ENCODE data around the gene A4GNT. TPM values are rescaled to one million over a fixed set of nuclear protein-coding genes. Genes with fewer than 3 reads are reported as not detected.
"Not testable (repeated sequence)": the region's sequence is repeated elsewhere in the genome, so short reads cannot be mapped to it uniquely, and the experiment has no call there.

Gene A4GNT
- total RNA-seq, 1 donor from 2014 or later: not detected

DNA sequence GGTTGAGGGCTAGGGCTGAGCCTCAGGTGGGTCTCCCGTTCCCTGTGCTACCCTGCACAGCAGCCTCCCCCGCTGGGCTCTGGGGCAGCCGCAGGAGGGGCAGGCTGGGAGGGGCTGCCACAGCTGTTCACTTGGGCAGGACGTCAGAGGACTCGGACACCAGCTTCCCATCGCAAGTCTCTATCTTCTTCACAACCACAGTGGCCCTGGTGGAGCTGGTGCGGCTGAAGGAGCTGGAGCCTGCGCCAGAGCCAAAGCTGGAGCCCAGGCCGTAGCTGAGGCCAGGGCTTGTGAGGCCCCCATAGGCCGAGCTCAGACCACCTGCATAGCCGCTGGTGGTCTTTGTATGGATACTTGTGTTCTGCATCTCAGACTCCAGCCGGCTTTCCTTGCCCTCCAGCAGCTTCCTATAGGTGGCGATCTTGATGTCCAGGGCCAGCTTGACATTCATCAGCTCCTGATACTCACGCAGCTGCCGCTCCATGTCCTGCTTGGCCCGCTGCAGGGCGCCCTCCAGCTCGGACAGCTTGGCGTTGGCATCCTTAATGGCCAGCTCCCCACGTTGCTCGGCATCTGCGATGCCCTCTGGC is 30.7 kb downstream of the A4GNT start:
- not testable (repeated sequence) for H3K27ac Mint-ChIP-seq; H3F3A ChIP-seq (ENCODE audit: low read depth); H3K4me1 ChIP-seq; H3K27me3 ChIP-seq; H3K9me3 Mint-ChIP-seq; H3K4me2 ChIP-seq; H3K79me2 ChIP-seq (ENCODE audit: low read depth); H3K36me3 ChIP-seq; H3K27ac ChIP-seq; H3K4me3 Mint-ChIP-seq; H3K27me3 Mint-ChIP-seq (ENCODE audit: insufficient read depth, low read depth); H3K4me1 Mint-ChIP-seq; H3K4me3 ChIP-seq; H2AFZ ChIP-seq (replicated peaks); H3K9me3 ChIP-seq (ENCODE audit: low read depth); H3K9ac ChIP-seq
- DNase-seq (ENCODE audit: low spot score): peak; percentile 48
- TF ChIP-seq, protein P1, sequence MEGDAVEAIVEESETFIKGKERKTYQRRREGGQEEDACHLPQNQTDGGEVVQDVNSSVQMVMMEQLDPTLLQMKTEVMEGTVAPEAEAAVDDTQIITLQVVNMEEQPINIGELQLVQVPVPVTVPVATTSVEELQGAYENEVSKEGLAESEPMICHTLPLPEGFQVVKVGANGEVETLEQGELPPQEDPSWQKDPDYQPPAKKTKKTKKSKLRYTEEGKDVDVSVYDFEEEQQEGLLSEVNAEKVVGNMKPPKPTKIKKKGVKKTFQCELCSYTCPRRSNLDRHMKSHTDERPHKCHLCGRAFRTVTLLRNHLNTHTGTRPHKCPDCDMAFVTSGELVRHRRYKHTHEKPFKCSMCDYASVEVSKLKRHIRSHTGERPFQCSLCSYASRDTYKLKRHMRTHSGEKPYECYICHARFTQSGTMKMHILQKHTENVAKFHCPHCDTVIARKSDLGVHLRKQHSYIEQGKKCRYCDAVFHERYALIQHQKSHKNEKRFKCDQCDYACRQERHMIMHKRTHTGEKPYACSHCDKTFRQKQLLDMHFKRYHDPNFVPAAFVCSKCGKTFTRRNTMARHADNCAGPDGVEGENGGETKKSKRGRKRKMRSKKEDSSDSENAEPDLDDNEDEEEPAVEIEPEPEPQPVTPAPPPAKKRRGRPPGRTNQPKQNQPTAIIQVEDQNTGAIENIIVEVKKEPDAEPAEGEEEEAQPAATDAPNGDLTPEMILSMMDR (IDR thresholded peaks at IDR 0.05): peak; percentile 47
- peaks cover 10% of the 10 kb centered on the region for H4K20me1 ChIP-seq (ENCODE audit: low read depth)
- H3K36me3 Mint-ChIP-seq: peaks cover 22% of the 10 kb centered on the region

DNA sequence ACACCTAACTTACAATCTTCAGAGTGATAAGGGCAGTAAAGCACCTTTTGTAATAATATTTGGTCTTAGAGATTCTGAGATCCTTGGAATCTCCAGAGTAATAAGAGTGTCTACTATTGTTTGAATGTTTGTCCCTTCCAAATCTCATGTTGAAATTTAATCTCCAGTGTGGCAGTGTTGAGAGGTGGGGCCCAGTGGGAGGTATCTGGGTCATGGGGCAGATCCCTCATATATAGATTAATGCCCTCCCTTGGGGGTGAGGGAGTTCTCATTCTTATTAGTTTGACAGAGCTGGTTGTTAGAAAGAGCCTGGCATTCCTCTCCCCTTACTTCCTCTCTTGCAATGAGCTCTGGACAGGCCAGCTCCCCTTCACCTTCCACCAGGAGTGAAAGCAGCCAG is 32.8 kb downstream of the A4GNT start:
- no peak overlapping the region for H3K4me3 ChIP-seq
- no peaks in the 10 kb centered on the region for H3K4me1 ChIP-seq
- H3K27me3 Mint-ChIP-seq (ENCODE audit: insufficient read depth, low read depth): peaks cover 2% of the 10 kb centered on the region
- H3F3A ChIP-seq (ENCODE audit: low read depth): no peaks in the 10 kb centered on the region
- H3K9ac ChIP-seq: no peak overlapping the region
- no peak for DNase-seq (ENCODE audit: low spot score)
- H3K4me2 ChIP-seq: no peak overlapping the region
- peaks cover 4% of the 10 kb centered on the region for H3K4me1 Mint-ChIP-seq
- peaks cover 7% of the 10 kb centered on the region for H3K36me3 ChIP-seq
- H3K9me3 ChIP-seq (ENCODE audit: low read depth): no peaks in the 10 kb centered on the region
- no peak overlapping the region for H3K27ac ChIP-seq
- H3K27ac Mint-ChIP-seq: no peak overlapping the region
- H4K20me1 ChIP-seq (ENCODE audit: low read depth): peaks cover 10% of the 10 kb centered on the region
- peaks cover 27% of the 10 kb centered on the region for H3K36me3 Mint-ChIP-seq
- no peak overlapping the region for H2AFZ ChIP-seq (replicated peaks)
- TF ChIP-seq EZH2 (IDR thresholded peaks at IDR 0.05): no peak
- TF ChIP-seq, protein P1 (IDR thresholded peaks at IDR 0.05): no peak
- no peak for TF ChIP-seq EZH2phosphoT487 (IDR thresholded peaks at IDR 0.05)
- no peak overlapping the region for H3K4me3 Mint-ChIP-seq
- no peaks in the 10 kb centered on the region for H3K27me3 ChIP-seq
- no peaks in the 10 kb centered on the region for H3K9me3 Mint-ChIP-seq
- H3K79me2 ChIP-seq (ENCODE audit: low read depth): no peaks in the 10 kb centered on the region

DNA sequence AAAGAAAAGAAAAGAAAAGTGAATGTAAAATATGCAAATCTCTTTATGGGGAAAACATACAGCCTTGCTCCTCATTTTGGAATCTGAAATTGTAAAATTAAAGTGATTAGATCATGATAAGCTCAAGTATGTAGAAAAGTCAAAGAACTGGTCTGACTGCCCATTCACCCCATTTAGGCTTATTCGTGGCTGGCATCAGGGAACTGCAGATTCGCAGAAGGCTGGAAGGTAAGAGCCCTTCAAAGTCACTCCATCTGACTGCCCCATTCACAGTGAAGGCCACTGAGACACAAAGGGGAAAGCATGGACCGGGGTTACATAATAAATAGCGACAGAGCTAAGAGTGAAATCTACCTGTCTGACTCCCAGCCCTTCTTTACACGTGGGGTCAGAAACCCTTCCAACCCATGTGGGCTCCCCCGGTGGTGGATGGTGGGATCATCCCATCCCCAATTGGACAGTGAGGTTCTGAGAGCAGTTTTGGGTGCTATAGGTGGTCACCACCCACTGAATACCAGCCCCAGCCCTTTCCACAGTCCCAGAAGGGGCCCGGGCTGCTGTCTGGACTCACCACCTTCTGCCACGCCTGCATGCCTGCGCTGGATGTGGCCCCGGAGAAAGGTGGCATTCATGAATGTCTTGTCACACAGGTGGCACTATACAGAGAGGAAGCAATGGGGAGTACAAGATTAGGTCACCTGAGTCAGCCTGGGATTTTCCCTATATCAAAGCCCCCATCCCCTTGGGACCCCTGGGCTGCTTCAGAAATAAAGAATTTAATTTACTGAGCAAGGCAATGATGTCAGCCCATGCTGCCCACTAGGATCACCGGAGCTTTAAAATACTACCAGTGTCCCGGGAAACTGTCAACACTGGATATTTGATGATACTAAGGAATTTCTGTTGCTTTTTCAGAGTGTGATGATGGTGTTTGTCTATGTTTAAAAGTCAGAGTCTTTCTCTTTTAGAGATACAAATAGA is 34.7 kb downstream of the A4GNT start:
- Histone ChIP-seq H3K9me3 (ENCODE audit: low read depth) (no peaks in the 10 kb centered on the region), H3K27me3 (no peaks in the 10 kb centered on the region), H3F3A (ENCODE audit: low read depth) (no peaks in the 10 kb centered on the region), H3K36me3 (peaks cover 7% of the 10 kb centered on the region), H3K4me2 (no peak overlapping the region), H3K27ac (no peak overlapping the region), H3K79me2 (ENCODE audit: low read depth) (no peaks in the 10 kb centered on the region), H3K9ac (no peak overlapping the region), H3K4me1 (no peaks in the 10 kb centered on the region), H4K20me1 (ENCODE audit: low read depth) (peaks cover 10% of the 10 kb centered on the region), H3K4me3 (no peak overlapping the region), H2AFZ (replicated peaks) (no peak overlapping the region)
- Mint-ChIP-seq H3K9me3 (no peaks in the 10 kb centered on the region), H3K4me3 (no peak overlapping the region), H3K27me3 (ENCODE audit: insufficient read depth, low read depth) (peaks cover 2% of the 10 kb centered on the region), H3K27ac (no peak overlapping the region), H3K36me3 (peaks cover 35% of the 10 kb centered on the region), H3K4me1 (peaks cover 4% of the 10 kb centered on the region)
- TF ChIP-seq EZH2phosphoT487 (IDR thresholded peaks at IDR 0.05) (no peak), EZH2 (IDR thresholded peaks at IDR 0.05) (no peak)
- TF ChIP-seq, protein P1 (IDR thresholded peaks at IDR 0.05): peak; percentile 60
- peak; percentile 15 for DNase-seq (ENCODE audit: low spot score)

Data from neural progenitor cell (in vitro differentiated cells).